Fibroblast of gingiva (primary cell): ENCODE data around the gene SORCS2.

Source experiments
- DNase-seq: peaks from one replicate; pipeline ENCODE4 v3.0.0-alpha.2; 2011; ENCODE audit warnings: low read depth

SORCS2 gene

GRCh38 chr4:7224001-7224400 lies 31.7 kb downstream of the SORCS2 start:
- DNase-seq: no peak

GRCh38 chr4:7224878-7225533 lies 32.7 kb downstream of the SORCS2 start:
- no peak for DNase-seq

- DNase-seq: no peak
These were observed 34.1 kb downstream of the SORCS2 start for GRCh38 chr4:7226439-7226838.

- DNase-seq: no peak
These were observed 34.7 kb downstream of the SORCS2 start for GRCh38 chr4:7227008-7227407.

GRCh38 chr4:7228734-7229133 lies 36.4 kb downstream of the SORCS2 start:
- no peak for DNase-seq

- DNase-seq: no peak
These were observed 39.8 kb downstream of the SORCS2 start for GRCh38 chr4:7232061-7232650.

GRCh38 chr4:7233006-7233580 lies 40.8 kb downstream of the SORCS2 start:
- DNase-seq: no peak

GRCh38 chr4:7233601-7234000 lies 41.3 kb downstream of the SORCS2 start:
- DNase-seq: no peak

- DNase-seq: no peak
These were observed 42.2 kb downstream of the SORCS2 start for GRCh38 chr4:7234355-7235029.

GRCh38 chr4:7235030-7235380 lies 42.7 kb downstream of the SORCS2 start:
- no peak for DNase-seq

GRCh38 chr4:7236847-7237246 lies 44.5 kb downstream of the SORCS2 start:
- no peak for DNase-seq

GRCh38 chr4:7237873-7238272 lies 45.5 kb downstream of the SORCS2 start:
- DNase-seq: peak; percentile 46

- DNase-seq: no peak
These were observed 46.1 kb downstream of the SORCS2 start for GRCh38 chr4:7238300-7238960.

- DNase-seq: no peak
These were observed 46.9 kb downstream of the SORCS2 start for GRCh38 chr4:7239101-7239820.

GRCh38 chr4:7239844-7240243 lies 47.5 kb downstream of the SORCS2 start:
- DNase-seq: no peak

GRCh38 chr4:7240306-7240705 lies 48.0 kb downstream of the SORCS2 start:
- no peak for DNase-seq

GRCh38 chr4:7241597-7242125 lies 49.3 kb downstream of the SORCS2 start:
- no peak for DNase-seq

- no peak for DNase-seq
These were observed 50.4 kb downstream of the SORCS2 start for GRCh38 chr4:7242766-7243165.

GRCh38 chr4:7243609-7244330 lies 51.4 kb downstream of the SORCS2 start:
- no peak for DNase-seq

- no peak for DNase-seq
These were observed 52.0 kb downstream of the SORCS2 start for GRCh38 chr4:7244331-7244665.

- no peak for DNase-seq
These were observed 52.5 kb downstream of the SORCS2 start for GRCh38 chr4:7244751-7245320.
